Measurements from ENCODE around the gene CDC34. TPM values are rescaled to one million over a fixed set of nuclear protein-coding genes. Genes with fewer than 3 reads are reported as not detected.

Gene CDC34
- total and polyA plus RNA-seq, 9 of the 15 experiments (the other 6 are each of a cell fraction or from before 2014, with no cell fraction given), result 0.80 to 203 (median 65.5) TPM

GRCh38 chr19:532561-533363, 1.2 kb downstream of the CDC34 start (continued):
- peak; percentile 58; the same call in 1 of the 2 replicates for TF ChIP-seq VEZF1 (CRISPR knock-in tag; IDR thresholded peaks at IDR 0.05)
- peak; percentile 28; the same call in 1 of the 2 replicates for TF ChIP-seq SMARCA4 (IDR thresholded peaks at IDR 0.05)
- TF ChIP-seq GMEB1 (CRISPR knock-in tag; IDR thresholded peaks at IDR 0.05), result no peak
- 0 out of 4 replicates have a peak, but pooled peaks of 1 of the 2 experiments have one; percentile 16 for TF ChIP-seq TRIM24 (IDR thresholded peaks at IDR 0.05)
- peak; percentile 17; the same call in 1 of the 2 replicates for TF ChIP-seq ETS1 (conservative IDR thresholded peaks at IDR 0.05; ENCODE audit: control insufficient read depth, low read depth, low read length)
- no peak for TF ChIP-seq ZNF507 (tag; conservative IDR thresholded peaks at IDR 0.05)
- TF ChIP-seq HIVEP1 (CRISPR knock-in tag; IDR thresholded peaks at IDR 0.05), result no peak
- no peak for TF ChIP-seq E2F1 (CRISPR knock-in tag; IDR thresholded peaks at IDR 0.05)
- TF ChIP-seq SMARCE1 (IDR thresholded peaks at IDR 0.05), result 0 out of 2 replicates have a peak, but pooled peaks have one; percentile 20
- TF ChIP-seq SMC3 (conservative IDR thresholded peaks at IDR 0.05; ENCODE audit: insufficient read depth, low read depth, low read length), result peak; percentile 41; the same call in 1 of the 2 replicates
- TF ChIP-seq ZFP91 (CRISPR knock-in tag; IDR thresholded peaks at IDR 0.05), result no peak; the same call in 1 of the 2 replicates
- no peak; a peak in 1 of 4 replicates for TF ChIP-seq KDM1A (IDR thresholded peaks at IDR 0.05)
- peak; percentile 27 for TF ChIP-seq KDM5B (IDR thresholded peaks at IDR 0.05; ENCODE audit: insufficient replicate concordance, low read depth, low read length)
- TF ChIP-seq CEBPZ (IDR thresholded peaks at IDR 0.05; ENCODE audit: borderline replicate concordance, low read depth, low read length), result no peak

Measured in K562 (cell line).